ENCODE results near the gene FLYWCH1. TPM values are rescaled to one million over a fixed set of nuclear protein-coding genes. Genes with fewer than 3 reads are reported as not detected.
A peak's percentile ranks its signal among the peaks of the same experiment; 100 is the strongest.

FLYWCH1 gene
- total and polyA plus RNA-seq, 9 of the 15 experiments (the other 6 are each of a cell fraction or from before 2014, with no cell fraction given), result 0.18 to 33.6 (median 11.3) TPM

GRCh38 chr16:2904100-2904921 lies 7.4 kb upstream of the FLYWCH1 start (continued):
- TF ChIP-seq TCF7 (IDR thresholded peaks at IDR 0.05; ENCODE audit: borderline replicate concordance) (no peak), NFRKB (IDR thresholded peaks at IDR 0.05; ENCODE audit: low read depth) (no peak; the same call in none of the 2 replicates), ZNF146 (CRISPR knock-in tag; IDR thresholded peaks at IDR 0.05; ENCODE audit: unreplicated experiment) (no peak), FOXA1 (IDR thresholded peaks at IDR 0.05; ENCODE audit: borderline replicate concordance) (no peak), ATF3 (IDR thresholded peaks at IDR 0.05) (no peak), ATF3 (CRISPR knock-in tag; conservative IDR thresholded peaks at IDR 0.05) (no peak), CEBPZ (IDR thresholded peaks at IDR 0.05; ENCODE audit: borderline replicate concordance, low read depth, low read length) (no peak), SNIP1 (IDR thresholded peaks at IDR 0.05; ENCODE audit: low read depth) (no peak), SP2 (IDR thresholded peaks at IDR 0.05; ENCODE audit: extremely low read depth, low read depth, low read length, poor library complexity, severe bottlenecking) (no peak), PYGO2 (tag; IDR thresholded peaks at IDR 0.05) (no peak), PPARD (CRISPR knock-in tag; IDR thresholded peaks at IDR 0.05) (no peak), RUNX1 (IDR thresholded peaks at IDR 0.05; ENCODE audit: low read depth) (no peak), ZNF224 (CRISPR knock-in tag; IDR thresholded peaks at IDR 0.05) (no peak), HDAC2 (IDR thresholded peaks at IDR 0.05) (0 out of 2 replicates have a peak, but pooled peaks have one; percentile 4), SIRT6 (IDR thresholded peaks at IDR 0.05; ENCODE audit: low read depth, low read length) (no peak)

Measured in K562 (cell line).